Common myeloid progenitor, CD34-positive (primary cell): Measurements from ENCODE around the gene IPCEF1.
"Not testable (repeated sequence)": the region's sequence is repeated elsewhere in the genome, so short reads cannot be mapped to it uniquely, and the experiment has no call there.

Experiments used
- CTCF ChIA-PET: fragments of 350-600 bp; sonication (Branson Sonifier 250); formaldehyde crosslinking; loops from one replicate; lab custom pipeline; 2021; ENCODE audit warnings: antibody characterized with exemption; lab: Charles Lee
- POLR2A ChIA-PET: fragments of 350-600 bp; sonication (Branson Sonifier 250); formaldehyde crosslinking; loops from one replicate; lab custom pipeline; 2021; ENCODE audit warnings: antibody characterized with exemption; lab: Charles Lee
- DNase-seq, 3 donors: peaks; one replicate each; pipeline versions ENCODE4 v3.0.0 to v3.0.0-alpha.2; 2013
- H3K27ac ChIP-seq, 2 experiments: 1 replicate in 1 of 2; 2 replicates in 1 of 2; pipeline ENCODE4 v1.7.0; 2013; ENCODE audit warnings: inconsistent platforms in 2 of 2, low read length in 2 of 2, mild to moderate bottlenecking in 2 of 2, low read depth in 1 of 2, moderate library complexity in 1 of 2; ENCODE audit not compliant: severe bottlenecking in 2 of 2, insufficient read depth in 1 of 2, poor library complexity in 1 of 2
- H3K27me3 ChIP-seq, 5 experiments: replicated peaks in 2 of 5; 1 replicate in 3 of 5; 2 replicates in 2 of 5; pipeline versions ENCODE4 v1.6.1 to v1.7.0; 2013; ENCODE audit warnings: low read length in 4 of 5, mild to moderate bottlenecking in 2 of 5, moderate library complexity in 2 of 5, inconsistent platforms in 1 of 5; ENCODE audit not compliant: insufficient read depth in 5 of 5, control insufficient read depth in 4 of 5
- H3K36me3 ChIP-seq, 4 experiments: 1 replicate in 2 of 4; 2 replicates in 2 of 4; pipeline versions ENCODE4 v1.6.1 to v1.7.0; 2013; ENCODE audit warnings: low read length in 3 of 4, control low read depth in 1 of 4, mild to moderate bottlenecking in 1 of 4; ENCODE audit not compliant: control insufficient read depth in 4 of 4, insufficient read depth in 4 of 4
- H3K4me1 ChIP-seq, 4 experiments: 1 replicate in 3 of 4; 2 replicates in 1 of 4; pipeline versions ENCODE4 v1.6.1 to v1.7.1; 2013; ENCODE audit warnings: low read length in 3 of 4, mild to moderate bottlenecking in 3 of 4, control low read depth in 1 of 4, inconsistent platforms in 1 of 4, moderate library complexity in 1 of 4; ENCODE audit not compliant: control insufficient read depth in 4 of 4, insufficient read depth in 4 of 4; ENCODE audit errors: control extremely low read depth in 1 of 4
- H3K4me3 ChIP-seq, 7 experiments: 1 replicate in 4 of 7; 2 replicates in 3 of 7; pipeline versions ENCODE4 v1.5.1 to v1.7.0; 2013; ENCODE audit warnings: mild to moderate bottlenecking in 7 of 7, low read length in 6 of 7, moderate library complexity in 6 of 7, inconsistent platforms in 2 of 7, low read depth in 2 of 7, control low read depth in 1 of 7; ENCODE audit not compliant: insufficient read depth in 4 of 7, control insufficient read depth in 1 of 7; ENCODE audit errors: extremely low read depth in 1 of 7
- H3K9me3 ChIP-seq, 5 experiments: 1 replicate in 4 of 5; 2 replicates in 1 of 5; pipeline versions ENCODE4 v1.6.1 to v1.7.1; 2013; ENCODE audit warnings: low read length in 4 of 5, mild to moderate bottlenecking in 2 of 5, inconsistent platforms in 1 of 5, low read depth in 1 of 5, moderate library complexity in 1 of 5; ENCODE audit not compliant: control insufficient read depth in 4 of 5, insufficient read depth in 2 of 5; ENCODE audit errors: control extremely low read depth in 1 of 5
- WGBS: methylation state at CpG from one replicate; pipeline ENCODE4 v1.1.5; 2013; ENCODE audit not compliant: insufficient coverage; 5-methylcytosine and 5-hydroxymethylcytosine counted together

The IPCEF1 gene

GRCh38 chr6:154329350-154330170 lies 27.0 kb downstream of the IPCEF1 start:
- no peak overlapping the region for H3K4me3 ChIP-seq
- H3K36me3 ChIP-seq: no peaks in the 10 kb centered on the region
- CTCF ChIA-PET: interaction anchor here (1.7 kb wide), 1 partner anchor 12 kb away, joined by 5 read pairs; no protein-coding TSS in a partner anchor
- no peaks in the 10 kb centered on the region for H3K4me1 ChIP-seq
- no peak for DNase-seq
- no peaks in the 10 kb centered on the region for H3K27me3 ChIP-seq
- 93% methylated on average over 9 of the region's 10 CpGs for WGBS
- H3K9me3 ChIP-seq: peaks cover 0 to 6% (median 2%) of the 10 kb centered on the region in 5 experiments
- no peak overlapping the region for H3K27ac ChIP-seq
- POLR2A ChIA-PET: interaction anchor here (0.7 kb wide), 1 partner anchor 302 kb away, joined by 3 read pairs; no protein-coding TSS in a partner anchor

- H3K4me1 ChIP-seq, H3K4me3 ChIP-seq, DNase-seq, CTCF ChIA-PET, H3K9me3 ChIP-seq, H3K27ac ChIP-seq, H3K27me3 ChIP-seq, POLR2A ChIA-PET, H3K36me3 ChIP-seq: not testable (repeated sequence)
- no CpG with 5 or more reads among the region's 1 CpG for WGBS
Observed at GRCh38 chr6:154327313-154327712, 29.3 kb downstream of the IPCEF1 start.

- no peaks in the 10 kb centered on the region for H3K4me1 ChIP-seq
- H3K27me3 ChIP-seq: no peaks in the 10 kb centered on the region
- H3K36me3 ChIP-seq: no peaks in the 10 kb centered on the region
- CTCF ChIA-PET: no interaction called here
- H3K4me3 ChIP-seq: no peak overlapping the region
- POLR2A ChIA-PET: no interaction called here
- no peak for DNase-seq
- no peak overlapping the region for H3K27ac ChIP-seq
- peaks cover 0 to 4% (median 0%) of the 10 kb centered on the region in 5 experiments for H3K9me3 ChIP-seq
Observed at GRCh38 chr6:154325142-154325541, 31.5 kb downstream of the IPCEF1 start.

- Histone ChIP-seq H3K27ac (no peak overlapping the region), H3K4me3 (no peak overlapping the region), H3K9me3 (peaks cover 0 to 4% (median 0%) of the 10 kb centered on the region in 5 experiments), H3K36me3 (no peaks in the 10 kb centered on the region), H3K4me1 (peaks cover 0 to 15% (median 2%) of the 10 kb centered on the region in 4 experiments), H3K27me3 (no peaks in the 10 kb centered on the region)
- CTCF ChIA-PET: no interaction called here
- no peak for DNase-seq
- POLR2A ChIA-PET: no interaction called here
- WGBS: no CpG with 5 or more reads among the region's 3 CpGs
Observed at GRCh38 chr6:154320181-154320580, 36.4 kb downstream of the IPCEF1 start.

- CTCF ChIA-PET: no interaction called here
Observed at GRCh38 chr6:154319231-154319858, 37.3 kb downstream of the IPCEF1 start.

GRCh38 chr6:154318721-154319120 lies 37.9 kb downstream of the IPCEF1 start:
- no peak overlapping the region for H3K27ac ChIP-seq
- peaks cover 0 to 4% (median 0%) of the 10 kb centered on the region in 5 experiments for H3K9me3 ChIP-seq
- H3K27me3 ChIP-seq: no peaks in the 10 kb centered on the region
- ChIA-PET CTCF (no interaction called here), POLR2A (no interaction called here)
- peaks cover 0 to 15% (median 2%) of the 10 kb centered on the region in 4 experiments for H3K4me1 ChIP-seq
- no peak overlapping the region for H3K4me3 ChIP-seq
- WGBS: 100% methylated on average over 1 of the region's 1 CpG
- DNase-seq: no peak
- H3K36me3 ChIP-seq: no peaks in the 10 kb centered on the region

More at GRCh38 chr6:154319231-154319858, 37.3 kb downstream of the IPCEF1 start:
- H3K9me3 ChIP-seq: peaks cover 0 to 4% (median 0%) of the 10 kb centered on the region in 5 experiments
- WGBS: 74% methylated on average over 6 of the region's 8 CpGs
- peak in 1 of 3 donors; percentile 43 for DNase-seq
- no peak overlapping the region for H3K4me3 ChIP-seq
- H3K27ac ChIP-seq: no peak overlapping the region
- no peaks in the 10 kb centered on the region for H3K36me3 ChIP-seq
- H3K4me1 ChIP-seq: peaks cover 0 to 15% (median 2%) of the 10 kb centered on the region in 4 experiments
- POLR2A ChIA-PET: no interaction called here
- no peaks in the 10 kb centered on the region for H3K27me3 ChIP-seq

GRCh38 chr6:154316131-154316530 lies 40.5 kb downstream of the IPCEF1 start:
- Histone ChIP-seq H3K36me3 (no peaks in the 10 kb centered on the region), H3K27me3 (no peaks in the 10 kb centered on the region), H3K4me1 (peaks cover 0 to 15% (median 2%) of the 10 kb centered on the region in 4 experiments), H3K27ac (no peak overlapping the region), H3K9me3 (no peaks in the 10 kb centered on the region), H3K4me3 (no peak overlapping the region)
- no CpG with 5 or more reads among the region's 1 CpG for WGBS
- ChIA-PET POLR2A (no interaction called here), CTCF (no interaction called here)
- DNase-seq: no peak
